Measurements from ENCODE around the gene PAX8. TPM values are rescaled to one million over a fixed set of nuclear protein-coding genes. Genes with fewer than 3 reads are reported as not detected.

The PAX8 gene
- total and polyA plus RNA-seq, 2 of the 13 experiments (the other 11 are each of a cell fraction or from before 2014, with no cell fraction given) = 1.5 to 8.8 TPM

DNA sequence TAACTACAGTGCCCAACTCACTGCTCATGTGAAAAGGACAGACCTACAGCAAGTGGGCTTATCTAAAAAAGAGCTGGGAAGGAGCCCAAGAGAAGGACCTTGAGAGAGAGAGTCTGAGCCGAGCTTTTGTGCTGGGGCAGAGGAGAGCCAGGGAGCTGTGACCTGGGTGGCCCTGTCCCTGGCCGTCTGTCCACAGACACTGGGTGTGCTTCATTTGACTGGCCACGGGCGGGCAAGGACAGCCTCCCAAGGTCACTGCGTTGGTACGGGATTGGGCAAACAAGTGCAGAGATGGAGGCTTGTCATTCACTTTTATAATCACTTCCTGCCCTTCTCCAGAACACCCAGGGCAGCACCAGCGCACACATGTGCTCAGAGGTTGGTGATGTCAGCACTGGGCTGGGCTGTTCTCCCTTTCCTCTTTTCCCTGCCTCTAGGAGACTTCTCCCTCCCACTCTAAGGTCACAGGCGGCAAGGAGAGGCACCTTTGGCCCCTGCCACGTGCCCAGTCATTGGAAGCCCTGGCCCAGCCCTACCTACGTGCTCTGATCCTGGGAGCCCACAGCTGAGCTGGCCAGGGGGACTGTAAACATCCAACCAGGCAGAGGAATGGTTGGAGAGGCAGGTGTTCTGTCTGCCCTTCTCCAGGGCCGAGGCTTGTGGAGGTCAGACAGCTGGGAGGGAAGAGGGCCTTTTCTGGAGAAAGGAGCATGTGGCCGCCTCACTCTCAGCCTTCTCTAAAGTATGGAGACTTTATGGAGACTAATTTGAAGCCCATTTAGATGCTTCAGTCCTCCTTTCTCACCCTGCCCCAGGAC lies 111.4 kb downstream of the PAX8 start (continued):
- TF ChIP-seq, protein P1, sequence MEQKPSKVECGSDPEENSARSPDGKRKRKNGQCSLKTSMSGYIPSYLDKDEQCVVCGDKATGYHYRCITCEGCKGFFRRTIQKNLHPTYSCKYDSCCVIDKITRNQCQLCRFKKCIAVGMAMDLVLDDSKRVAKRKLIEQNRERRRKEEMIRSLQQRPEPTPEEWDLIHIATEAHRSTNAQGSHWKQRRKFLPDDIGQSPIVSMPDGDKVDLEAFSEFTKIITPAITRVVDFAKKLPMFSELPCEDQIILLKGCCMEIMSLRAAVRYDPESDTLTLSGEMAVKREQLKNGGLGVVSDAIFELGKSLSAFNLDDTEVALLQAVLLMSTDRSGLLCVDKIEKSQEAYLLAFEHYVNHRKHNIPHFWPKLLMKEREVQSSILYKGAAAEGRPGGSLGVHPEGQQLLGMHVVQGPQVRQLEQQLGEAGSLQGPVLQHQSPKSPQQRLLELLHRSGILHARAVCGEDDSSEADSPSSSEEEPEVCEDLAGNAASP (CRISPR knock-in tag; IDR thresholded peaks at IDR 0.05; ENCODE audit: borderline replicate concordance) = peak; percentile 95
- TF ChIP-seq KDM3A (CRISPR knock-in tag; IDR thresholded peaks at IDR 0.05; ENCODE audit: low read depth) (peak; percentile 97), ZXDC (CRISPR knock-in tag; IDR thresholded peaks at IDR 0.05) (0 out of 2 replicates have a peak, but pooled peaks have one; percentile 59), DDIT3 (CRISPR knock-in tag; IDR thresholded peaks at IDR 0.05) (no peak), ZNF274 (CRISPR knock-in tag; IDR thresholded peaks at IDR 0.05) (0 out of 2 replicates have a peak, but pooled peaks have one; percentile 86), ZBTB7B (CRISPR knock-in tag; IDR thresholded peaks at IDR 0.05) (peak; percentile 67), TBP (CRISPR knock-in tag; IDR thresholded peaks at IDR 0.05) (no peak), SRSF1 (optimal IDR thresholded peaks at IDR 0.05; ENCODE audit: low read depth, low read length) (peak; percentile 55), POGZ (CRISPR knock-in tag; IDR thresholded peaks at IDR 0.05) (peak; percentile 96), ZBTB25 (CRISPR knock-in tag; IDR thresholded peaks at IDR 0.05) (peak; percentile 95), CBX1 (IDR thresholded peaks at IDR 0.05; ENCODE audit: low read depth) (peak; percentile 69), TFDP1 (CRISPR knock-in tag; IDR thresholded peaks at IDR 0.05; ENCODE audit: borderline replicate concordance) (peak; percentile 96), ZNF253 (CRISPR knock-in tag; IDR thresholded peaks at IDR 0.05; ENCODE audit: borderline replicate concordance) (no peak)
- TF ChIP-seq, protein P2, sequence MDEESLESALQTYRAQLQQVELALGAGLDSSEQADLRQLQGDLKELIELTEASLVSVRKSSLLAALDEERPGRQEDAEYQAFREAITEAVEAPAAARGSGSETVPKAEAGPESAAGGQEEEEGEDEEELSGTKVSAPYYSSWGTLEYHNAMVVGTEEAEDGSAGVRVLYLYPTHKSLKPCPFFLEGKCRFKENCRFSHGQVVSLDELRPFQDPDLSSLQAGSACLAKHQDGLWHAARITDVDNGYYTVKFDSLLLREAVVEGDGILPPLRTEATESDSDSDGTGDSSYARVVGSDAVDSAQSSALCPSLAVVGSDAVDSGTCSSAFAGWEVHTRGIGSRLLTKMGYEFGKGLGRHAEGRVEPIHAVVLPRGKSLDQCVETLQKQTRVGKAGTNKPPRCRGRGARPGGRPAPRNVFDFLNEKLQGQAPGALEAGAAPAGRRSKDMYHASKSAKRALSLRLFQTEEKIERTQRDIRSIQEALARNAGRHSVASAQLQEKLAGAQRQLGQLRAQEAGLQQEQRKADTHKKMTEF (CRISPR knock-in tag; IDR thresholded peaks at IDR 0.05) = peak; percentile 99
- TF ChIP-seq, protein P3, sequence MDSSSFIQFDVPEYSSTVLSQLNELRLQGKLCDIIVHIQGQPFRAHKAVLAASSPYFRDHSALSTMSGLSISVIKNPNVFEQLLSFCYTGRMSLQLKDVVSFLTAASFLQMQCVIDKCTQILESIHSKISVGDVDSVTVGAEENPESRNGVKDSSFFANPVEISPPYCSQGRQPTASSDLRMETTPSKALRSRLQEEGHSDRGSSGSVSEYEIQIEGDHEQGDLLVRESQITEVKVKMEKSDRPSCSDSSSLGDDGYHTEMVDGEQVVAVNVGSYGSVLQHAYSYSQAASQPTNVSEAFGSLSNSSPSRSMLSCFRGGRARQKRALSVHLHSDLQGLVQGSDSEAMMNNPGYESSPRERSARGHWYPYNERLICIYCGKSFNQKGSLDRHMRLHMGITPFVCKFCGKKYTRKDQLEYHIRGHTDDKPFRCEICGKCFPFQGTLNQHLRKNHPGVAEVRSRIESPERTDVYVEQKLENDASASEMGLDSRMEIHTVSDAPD (CRISPR knock-in tag; IDR thresholded peaks at IDR 0.05) = peak; percentile 96
- TF ChIP-seq, protein P4, sequence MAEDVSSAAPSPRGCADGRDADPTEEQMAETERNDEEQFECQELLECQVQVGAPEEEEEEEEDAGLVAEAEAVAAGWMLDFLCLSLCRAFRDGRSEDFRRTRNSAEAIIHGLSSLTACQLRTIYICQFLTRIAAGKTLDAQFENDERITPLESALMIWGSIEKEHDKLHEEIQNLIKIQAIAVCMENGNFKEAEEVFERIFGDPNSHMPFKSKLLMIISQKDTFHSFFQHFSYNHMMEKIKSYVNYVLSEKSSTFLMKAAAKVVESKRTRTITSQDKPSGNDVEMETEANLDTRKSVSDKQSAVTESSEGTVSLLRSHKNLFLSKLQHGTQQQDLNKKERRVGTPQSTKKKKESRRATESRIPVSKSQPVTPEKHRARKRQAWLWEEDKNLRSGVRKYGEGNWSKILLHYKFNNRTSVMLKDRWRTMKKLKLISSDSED (CRISPR knock-in tag; IDR thresholded peaks at IDR 0.05) = no peak
